Sciatic nerve (tissue), 2 donors: Measurements from ENCODE around the gene INCENP. TPM values are rescaled to one million over a fixed set of nuclear protein-coding genes. Genes with fewer than 3 reads are reported as not detected.

Experiments used
- ATAC-seq: fragments of 200-7000 bp; cut with Tn5 transposase; one replicate; pipeline ENCODE4 v1.9.1; 2020; ENCODE audit warnings: mild to moderate bottlenecking, moderate library complexity
- DNase-seq: peaks from one replicate; pipeline ENCODE4 v3.0.0-alpha.2; 2020; ENCODE audit warnings: low spot score
- intact Hi-C: fragments of 100-400 bp; cut with DNase I; formaldehyde crosslinking; loops from one replicate; pipeline ENCODE4 v1.14.2; 2022
- total RNA-seq: library from RNA; stranded (reverse); fragmentation: NEBNext Ultra II Directional; extraction: Animal tissue kit (Norgen Biotek cat#: 25700); gene quantifications from one replicate; pipeline ENCODE4 v1.2.1, GENCODE V29; 2021
- donor health status: DM: no; HTN: no; CAD: no.
- donor health status: DM: no; HTN: no; CAD: no.

The INCENP gene
- total RNA-seq, 1 donor from 2014 or later, result 19.4 TPM

GRCh38 chr11:62138630-62139425 lies 15.0 kb downstream of the INCENP start:
- intact Hi-C loops, result no loop called here
- DNase-seq (no peak), ATAC-seq (no peak)

- DNase-seq, result no peak
- ATAC-seq, result no peak
- intact Hi-C loops, result no loop called here
These were observed 15.9 kb downstream of the INCENP start for GRCh38 chr11:62139526-62140303.

- intact Hi-C loops, result no loop called here
- DNase-seq (no peak), ATAC-seq (no peak)
These were observed 16.7 kb downstream of the INCENP start for GRCh38 chr11:62140304-62141110.

- ATAC-seq (no peak), DNase-seq (no peak)
- intact Hi-C loops, result no loop called here
These were observed 17.6 kb downstream of the INCENP start for GRCh38 chr11:62141111-62142042.

GRCh38 chr11:62142043-62142375 lies 18.2 kb downstream of the INCENP start:
- ATAC-seq (no peak), DNase-seq (no peak)

GRCh38 chr11:62142921-62143320 lies 19.1 kb downstream of the INCENP start:
- no peak for ATAC-seq
- intact Hi-C loops, result no loop called here
- no peak for DNase-seq

More at GRCh38 chr11:62142043-62142375, 18.2 kb downstream of the INCENP start:
- intact Hi-C loops, result no loop called here

- ATAC-seq, result no peak
- intact Hi-C loops, result no loop called here
- no peak for DNase-seq
These were observed 19.9 kb downstream of the INCENP start for GRCh38 chr11:62143727-62144126.

- intact Hi-C loops, result no loop called here
- ATAC-seq (no peak), DNase-seq (no peak)
These were observed 20.9 kb downstream of the INCENP start for GRCh38 chr11:62144641-62145255.

GRCh38 chr11:62145261-62145871 lies 21.6 kb downstream of the INCENP start:
- ATAC-seq (no peak), DNase-seq (no peak)
- intact Hi-C loops, result no loop called here

GRCh38 chr11:62146476-62147200 lies 22.8 kb downstream of the INCENP start:
- intact Hi-C loops, result no loop called here
- ATAC-seq (no peak), DNase-seq (no peak)

- no peak for DNase-seq
- intact Hi-C loops, result no loop called here
- ATAC-seq, result no peak
These were observed 23.7 kb downstream of the INCENP start for GRCh38 chr11:62147545-62147944.

- ATAC-seq (no peak), DNase-seq (no peak)
- intact Hi-C loops, result no loop called here
These were observed 24.6 kb downstream of the INCENP start for GRCh38 chr11:62148271-62148980.

- DNase-seq, result no peak
- intact Hi-C loops, result no loop called here
- ATAC-seq, result no peak
These were observed 26.4 kb downstream of the INCENP start for GRCh38 chr11:62149986-62150886.

GRCh38 chr11:62150887-62151736 lies 27.3 kb downstream of the INCENP start:
- DNase-seq, result no peak
- ATAC-seq, result peak; percentile 17
- intact Hi-C loops, result no loop called here

- no peak for ATAC-seq
- intact Hi-C loops, result no loop called here
- no peak for DNase-seq
These were observed 27.9 kb downstream of the INCENP start for GRCh38 chr11:62151737-62152102.
